SK-N-SH (cell line): ENCODE results near the gene A4GNT. TPM values are rescaled to one million over a fixed set of nuclear protein-coding genes. Genes with fewer than 3 reads are reported as not detected.

ENCODE experiments used
- CTCF ChIA-PET: fragments of 300-600, 350-600 bp; formaldehyde crosslinking; extraction: SDS; loops from one replicate; lab custom pipeline; 2021; lab: Yijun Ruan, JAX
- POLR2A ChIA-PET: fragments of 350-600 bp; sonication (Branson Sonifier 250); formaldehyde crosslinking; extraction: SDS; loops from one replicate; lab custom pipeline; 2020; ENCODE audit warnings: antibody characterized with exemption, inconsistent platforms; lab: Yijun Ruan, JAX
- DNase-seq: peaks from one replicate; pipeline ENCODE4 v3.0.0; 2012
- H2AFZ ChIP-seq: fragments of 200-600 bp; sonication (generic); 2 replicates; pipeline ENCODE4 v1.8.1; 2016; ENCODE audit warnings: antibody characterized with exemption, mild to moderate bottlenecking, low read depth
- H3F3A ChIP-seq: fragments of 200-600 bp; sonication (generic); replicated peaks from 2 replicates; pipeline ENCODE3; 2016; ENCODE audit warnings: antibody characterized with exemption, mild to moderate bottlenecking; ENCODE audit not compliant: insufficient read depth
- H3K27ac ChIP-seq, 2 experiments: fragments of 200-500 bp in 1 of 2; fragments of 200-600 bp in 1 of 2; sonication (Bioruptor generic) in 1 of 2; sonication (generic), shearing (Covaris generic) in 1 of 2; 2 replicates each; pipeline versions ENCODE4 v1.5.1 to v1.6.1; 2014 to 2016; ENCODE audit warnings: low read depth in 2 of 2, inconsistent platforms in 1 of 2, low read length in 1 of 2, mild to moderate bottlenecking in 1 of 2, mixed read lengths in 1 of 2
- H3K27me3 ChIP-seq: fragments of 200-600 bp; sonication (generic), shearing (Covaris generic); 2 replicates; pipeline ENCODE4 v1.6.1; 2016; ENCODE audit warnings: mixed run types; ENCODE audit not compliant: insufficient read depth
- H3K36me3 ChIP-seq, 2 experiments: fragments of 200-500 bp in 1 of 2; fragments of 200-600 bp in 1 of 2; sonication (Bioruptor generic) in 1 of 2; sonication (generic) in 1 of 2; replicated peaks in 1 of 2; 2 replicates each; pipeline versions ENCODE3 to v1.5.1; 2014 to 2016; ENCODE audit warnings: low read length in 1 of 2, mild to moderate bottlenecking in 1 of 2; ENCODE audit not compliant: insufficient read depth in 2 of 2, control insufficient read depth in 1 of 2
- H3K4me1 ChIP-seq, 2 experiments: fragments of 200-500 bp in 1 of 2; fragments of 200-600 bp in 1 of 2; sonication (Bioruptor generic) in 1 of 2; sonication (generic), shearing (Covaris generic) in 1 of 2; 2 replicates each; pipeline versions ENCODE4 v1.5.1 to v1.6.1; 2014 to 2016; ENCODE audit warnings: low read depth in 1 of 2, low read length in 1 of 2, mixed run types in 1 of 2; ENCODE audit not compliant: insufficient read depth in 2 of 2, control insufficient read depth in 1 of 2
- H3K4me2 ChIP-seq: fragments of 200-600 bp; sonication (generic), shearing (Covaris generic); 2 replicates; pipeline ENCODE4 v1.6.1; 2017; ENCODE audit warnings: mixed run types
- H3K4me3 ChIP-seq, 2 experiments: fragments of 200-500 bp in 1 of 2; fragments of 200-600 bp in 1 of 2; sonication (Bioruptor generic) in 1 of 2; sonication (generic), shearing (Covaris generic) in 1 of 2; 2 replicates each; pipeline versions ENCODE4 v1.5.1 to v1.8.1; 2014 to 2016; ENCODE audit warnings: low read depth in 2 of 2, inconsistent platforms in 1 of 2, low read length in 1 of 2, mild to moderate bottlenecking in 1 of 2, mixed read lengths in 1 of 2, moderate library complexity in 1 of 2
- H3K79me2 ChIP-seq: fragments of 200-600 bp; sonication (generic); 2 replicates; pipeline ENCODE4 v1.8.1; 2017; ENCODE audit warnings: mild to moderate bottlenecking; ENCODE audit not compliant: insufficient read depth
- H3K9ac ChIP-seq: fragments of 200-600 bp; sonication (generic); 2 replicates; pipeline ENCODE4 v1.6.1; 2017; ENCODE audit warnings: mixed run types
- H3K9me2 ChIP-seq: fragments of 200-600 bp; sonication (generic); 2 replicates; pipeline ENCODE4 v1.6.1; 2017; ENCODE audit warnings: mixed run types
- H3K9me3 ChIP-seq: fragments of 200-600 bp; sonication (generic); 2 replicates; pipeline ENCODE4 v1.6.1; 2017; ENCODE audit warnings: mixed run types, mild to moderate bottlenecking, moderate library complexity
- H4K20me1 ChIP-seq: fragments of 200-600 bp; sonication (generic); 2 replicates; pipeline ENCODE4 v1.6.1; 2017; ENCODE audit warnings: mild to moderate bottlenecking, mixed run types; ENCODE audit not compliant: insufficient read depth
- EP300 ChIP-seq, 2 experiments: IDR thresholded peaks; 2 replicates each; pipeline versions ENCODE4 v1.4.0 to v1.6.1; 2012; ENCODE audit warnings: borderline replicate concordance in 1 of 2, low read depth in 1 of 2, low read length in 1 of 2
- EZH2phosphoT487 ChIP-seq: fragments of 200-600 bp; sonication (generic); IDR thresholded peaks from 2 replicates; pipeline ENCODE4 v1.6.1; 2017; ENCODE audit warnings: low read depth, mixed run types, mild to moderate bottlenecking, antibody characterized with exemption, moderate library complexity, borderline replicate concordance
- FOXM1 ChIP-seq: IDR thresholded peaks from 2 replicates; pipeline ENCODE4 v1.4.0; 2012; ENCODE audit warnings: low read depth, mild to moderate bottlenecking
- GATA2 ChIP-seq: sonication (generic); formaldehyde crosslinking; IDR thresholded peaks from 2 replicates; pipeline ENCODE4 v1.5.0; 2020; ENCODE audit warnings: mild to moderate bottlenecking, missing genetic modification reagents
- MXI1 ChIP-seq: IDR thresholded peaks from 2 replicates; pipeline ENCODE4 v1.6.1; 2012; ENCODE audit warnings: mild to moderate bottlenecking, low read depth, low read length, improper control_type of control experiment
- POLR2AphosphoS5 ChIP-seq: IDR thresholded peaks from 2 replicates; pipeline ENCODE4 v1.6.1; 2012; ENCODE audit warnings: low read depth, low read length
- RCOR1 ChIP-seq: fragments of 150-350 bp; IDR thresholded peaks from 2 replicates; pipeline ENCODE4 v1.6.1; 2017; ENCODE audit warnings: antibody characterized with exemption, low read length
- RFX5 ChIP-seq: IDR thresholded peaks from 2 replicates; pipeline ENCODE4 v1.6.1; 2012; ENCODE audit warnings: mild to moderate bottlenecking, improper control_type of control experiment, low read length
- SIN3A ChIP-seq: IDR thresholded peaks from 2 replicates; pipeline ENCODE4 v1.6.1; 2012; ENCODE audit warnings: low read depth, mild to moderate bottlenecking, low read length, moderate library complexity, borderline replicate concordance
- TAF1 ChIP-seq: IDR thresholded peaks from 2 replicates; pipeline ENCODE4 v1.6.1; 2012; ENCODE audit warnings: low read depth, mild to moderate bottlenecking, low read length, moderate library complexity, borderline replicate concordance
- USF1 ChIP-seq: IDR thresholded peaks from 2 replicates; pipeline ENCODE4 v1.4.0; 2012; ENCODE audit warnings: low read depth, borderline replicate concordance
- USF2 ChIP-seq: fragments of 150-350 bp; IDR thresholded peaks from 2 replicates; pipeline ENCODE4 v1.6.1; 2017; ENCODE audit warnings: antibody characterized with exemption, low read length, low read depth, borderline replicate concordance
- WGBS: methylation state at CpG from one replicate; pipeline ENCODE4 v1.1.6; 2017; ENCODE audit warnings: low lambda C conversion rate; 5-methylcytosine and 5-hydroxymethylcytosine counted together
- polyA plus RNA-seq, 3 experiments: library from polyadenylated mRNA; depleted of rRNA; stranded (reverse); fragments of >200 nt; gene quantifications; 2 replicates each; pipeline ENCODE4 v1.2.3, GENCODE V29; 2012
- TF ChIP-seq, protein P1 (sequence below): IDR thresholded peaks from 2 replicates; pipeline ENCODE4 v1.4.0; 2012; ENCODE audit warnings: low read depth, borderline replicate concordance
- TF ChIP-seq, protein P2 (sequence below): fragments of 150-350 bp; IDR thresholded peaks from 2 replicates; pipeline ENCODE4 v1.6.1; 2016; ENCODE audit warnings: mild to moderate bottlenecking, low read depth, low read length

A4GNT gene
- polyA plus RNA-seq, 1 of the 3 experiments (the other 2 are of a cell fraction) = not detected

- H3K27ac ChIP-seq = peak overlapping the region in 1 of 2 experiments; percentile 94; a peak in 2 of 4 replicates
- peaks cover 0 to 48% of the 10 kb centered on the region in 2 experiments for H3K4me1 ChIP-seq
- no peak overlapping the region for H3K4me3 ChIP-seq
- H3K9me2 ChIP-seq = no peaks in the 10 kb centered on the region
- H3K79me2 ChIP-seq = peaks cover 4% of the 10 kb centered on the region
- no peak overlapping the region for H3K4me2 ChIP-seq
- no peak for TF ChIP-seq MXI1
- no peak for TF ChIP-seq EP300 (IDR thresholded peaks at IDR 0.05; ENCODE audit: borderline replicate concordance in 1 of 2, low read depth in 1 of 2, low read length in 1 of 2)
- TF ChIP-seq EZH2phosphoT487 = no peak
- no peak for TF ChIP-seq SIN3A
- no peak for TF ChIP-seq RCOR1
- TF ChIP-seq FOXM1 = no peak
- TF ChIP-seq USF2 = no peak
- TF ChIP-seq TAF1 = no peak
- no peak for TF ChIP-seq USF1
- TF ChIP-seq RFX5 = no peak
- TF ChIP-seq, protein P1, sequence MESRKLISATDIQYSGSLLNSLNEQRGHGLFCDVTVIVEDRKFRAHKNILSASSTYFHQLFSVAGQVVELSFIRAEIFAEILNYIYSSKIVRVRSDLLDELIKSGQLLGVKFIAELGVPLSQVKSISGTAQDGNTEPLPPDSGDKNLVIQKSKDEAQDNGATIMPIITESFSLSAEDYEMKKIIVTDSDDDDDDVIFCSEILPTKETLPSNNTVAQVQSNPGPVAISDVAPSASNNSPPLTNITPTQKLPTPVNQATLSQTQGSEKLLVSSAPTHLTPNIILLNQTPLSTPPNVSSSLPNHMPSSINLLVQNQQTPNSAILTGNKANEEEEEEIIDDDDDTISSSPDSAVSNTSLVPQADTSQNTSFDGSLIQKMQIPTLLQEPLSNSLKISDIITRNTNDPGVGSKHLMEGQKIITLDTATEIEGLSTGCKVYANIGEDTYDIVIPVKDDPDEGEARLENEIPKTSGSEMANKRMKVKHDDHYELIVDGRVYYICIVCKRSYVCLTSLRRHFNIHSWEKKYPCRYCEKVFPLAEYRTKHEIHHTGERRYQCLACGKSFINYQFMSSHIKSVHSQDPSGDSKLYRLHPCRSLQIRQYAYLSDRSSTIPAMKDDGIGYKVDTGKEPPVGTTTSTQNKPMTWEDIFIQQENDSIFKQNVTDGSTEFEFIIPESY = no peak
- TF ChIP-seq POLR2AphosphoS5 = no peak
- no peak for TF ChIP-seq GATA2 (CRISPR knock-in tag)
- TF ChIP-seq, protein P2, sequence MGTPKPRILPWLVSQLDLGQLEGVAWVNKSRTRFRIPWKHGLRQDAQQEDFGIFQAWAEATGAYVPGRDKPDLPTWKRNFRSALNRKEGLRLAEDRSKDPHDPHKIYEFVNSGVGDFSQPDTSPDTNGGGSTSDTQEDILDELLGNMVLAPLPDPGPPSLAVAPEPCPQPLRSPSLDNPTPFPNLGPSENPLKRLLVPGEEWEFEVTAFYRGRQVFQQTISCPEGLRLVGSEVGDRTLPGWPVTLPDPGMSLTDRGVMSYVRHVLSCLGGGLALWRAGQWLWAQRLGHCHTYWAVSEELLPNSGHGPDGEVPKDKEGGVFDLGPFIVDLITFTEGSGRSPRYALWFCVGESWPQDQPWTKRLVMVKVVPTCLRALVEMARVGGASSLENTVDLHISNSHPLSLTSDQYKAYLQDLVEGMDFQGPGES = no peak
- 86% methylated on average over 5 of the region's 5 CpGs for WGBS
- no peak for DNase-seq
- POLR2A ChIA-PET = no interaction called here
- H4K20me1 ChIP-seq = no peaks in the 10 kb centered on the region
- no peaks in the 10 kb centered on the region for H3K27me3 ChIP-seq
- H3K9me3 ChIP-seq = no peaks in the 10 kb centered on the region
- peaks cover 58% of the 10 kb centered on the region for H3F3A ChIP-seq
- H2AFZ ChIP-seq = no peak overlapping the region
- no peak overlapping the region for H3K9ac ChIP-seq
- peaks cover 30 to 41% of the 10 kb centered on the region in 2 experiments for H3K36me3 ChIP-seq
- CTCF ChIA-PET = interaction anchor here (1.7 to 1.8 kb wide), 2 partner anchors 10 to 36 kb away, joined by 5 to 7 read pairs; partner anchors contain the start of gene DZIP1L
These were observed 52.3 kb downstream of the A4GNT start for GRCh38 chr3:138079901-138080300.
